Mesenchymal stem cell (in vitro differentiated cells and primary cell): ENCODE measurements around the gene PCDHGA9.

Experiments used
- DNase-seq: peaks from one replicate; pipeline ENCODE4 v3.0.0-alpha.2; 2013
- H2AFZ ChIP-seq: one replicate; pipeline ENCODE4 v1.6.1; 2013; ENCODE audit warnings: low read depth, mild to moderate bottlenecking, control low read depth, inconsistent platforms, low read length, moderate library complexity
- H2AK5ac ChIP-seq: 2 replicates; pipeline ENCODE4 v1.6.1; 2013; ENCODE audit warnings: low read length, moderate library complexity, mild to moderate bottlenecking, inconsistent platforms; ENCODE audit not compliant: severe bottlenecking
- H2BK120ac ChIP-seq: one replicate; pipeline ENCODE4 v1.6.1; 2013; ENCODE audit warnings: low read depth, mild to moderate bottlenecking, inconsistent platforms, low read length, moderate library complexity
- H2BK12ac ChIP-seq, 2 experiments: one replicate each; pipeline ENCODE4 v1.6.1; 2013; ENCODE audit warnings: inconsistent platforms in 2 of 2, low read length in 2 of 2, mild to moderate bottlenecking in 2 of 2, moderate library complexity in 2 of 2, control low read depth in 1 of 2
- H2BK15ac ChIP-seq: one replicate; pipeline ENCODE4 v1.6.1; 2013; ENCODE audit warnings: mild to moderate bottlenecking, low read depth, inconsistent platforms; ENCODE audit not compliant: poor library complexity, severe bottlenecking
- H2BK5ac ChIP-seq: 2 replicates; pipeline ENCODE4 v1.6.1; 2013; ENCODE audit warnings: low read depth, mild to moderate bottlenecking, low read length, control low read depth, inconsistent platforms; ENCODE audit not compliant: poor library complexity, severe bottlenecking
- H3K14ac ChIP-seq, 2 experiments: one replicate each; pipeline ENCODE4 v1.6.1; 2013; ENCODE audit warnings: inconsistent platforms in 2 of 2, low read length in 2 of 2, control low read depth in 1 of 2, mild to moderate bottlenecking in 1 of 2, moderate library complexity in 1 of 2
- H3K18ac ChIP-seq, 2 experiments: one replicate each; pipeline ENCODE4 v1.6.1; 2013; ENCODE audit warnings: inconsistent platforms in 2 of 2, low read length in 2 of 2, control low read depth in 1 of 2, low read depth in 1 of 2, mild to moderate bottlenecking in 1 of 2
- H3K23ac ChIP-seq, 2 experiments: one replicate each; pipeline ENCODE4 v1.6.1; 2013; ENCODE audit warnings: inconsistent platforms in 2 of 2, low read length in 2 of 2, mild to moderate bottlenecking in 2 of 2, moderate library complexity in 2 of 2, control low read depth in 1 of 2
- H3K27ac ChIP-seq: 2 replicates; pipeline ENCODE4 v1.5.1; 2013; ENCODE audit warnings: mild to moderate bottlenecking, moderate library complexity, low read length, control low read depth, inconsistent platforms; ENCODE audit not compliant: poor library complexity, severe bottlenecking
- H3K27me3 ChIP-seq, 2 experiments: 2 replicates each; pipeline versions ENCODE4 v1.6.1 to v1.7.0; 2013; ENCODE audit warnings: low read length in 2 of 2, mild to moderate bottlenecking in 2 of 2, moderate library complexity in 2 of 2, control low read depth in 1 of 2, inconsistent platforms in 1 of 2; ENCODE audit not compliant: control insufficient read depth in 1 of 2, insufficient read depth in 1 of 2
- H3K36me3 ChIP-seq, 2 experiments: 2 replicates each; pipeline versions ENCODE4 v1.6.1 to v1.7.0; 2013; ENCODE audit warnings: low read length in 2 of 2, control low read depth in 1 of 2, inconsistent platforms in 1 of 2, low read depth in 1 of 2, mild to moderate bottlenecking in 1 of 2; ENCODE audit not compliant: insufficient read depth in 2 of 2, control insufficient read depth in 1 of 2
- H3K4ac ChIP-seq, 2 experiments: one replicate each; pipeline ENCODE4 v1.6.1; 2013; ENCODE audit warnings: inconsistent platforms in 2 of 2, low read length in 2 of 2, mild to moderate bottlenecking in 2 of 2, moderate library complexity in 2 of 2, control low read depth in 1 of 2, low read depth in 1 of 2
- H3K4me1 ChIP-seq: 2 replicates; pipeline ENCODE4 v1.6.1; 2013; ENCODE audit warnings: low read depth, low read length, control low read depth; ENCODE audit not compliant: control insufficient read depth, insufficient read depth
- H3K4me2 ChIP-seq: 2 replicates; pipeline ENCODE4 v1.6.1; 2013; ENCODE audit warnings: low read length, mild to moderate bottlenecking, inconsistent platforms; ENCODE audit not compliant: poor library complexity, severe bottlenecking
- H3K4me3 ChIP-seq, 2 experiments: 2 replicates each; pipeline versions ENCODE4 v1.5.1 to v1.7.0; 2013; ENCODE audit warnings: low read length in 2 of 2, mild to moderate bottlenecking in 2 of 2, control low read depth in 1 of 2, low read depth in 1 of 2; ENCODE audit not compliant: insufficient read depth in 1 of 2
- H3K79me1 ChIP-seq: replicated peaks from 2 replicates; pipeline ENCODE4 v1.6.1; 2013; ENCODE audit warnings: mild to moderate bottlenecking, control low read depth, low read length, inconsistent platforms; ENCODE audit not compliant: poor library complexity, severe bottlenecking
- H3K9ac ChIP-seq: 2 replicates; pipeline ENCODE4 v1.7.0; 2013; ENCODE audit warnings: mild to moderate bottlenecking, low read length, moderate library complexity
- H3K9me3 ChIP-seq: 2 replicates; pipeline ENCODE4 v1.7.0; 2013; ENCODE audit warnings: mild to moderate bottlenecking, low read length; ENCODE audit not compliant: control insufficient read depth
- H4K8ac ChIP-seq: one replicate; pipeline ENCODE4 v1.6.1; 2013; ENCODE audit warnings: inconsistent platforms, mild to moderate bottlenecking, low read length, moderate library complexity
- H4K91ac ChIP-seq: one replicate; pipeline ENCODE4 v1.6.1; 2013; ENCODE audit warnings: mild to moderate bottlenecking, low read length, inconsistent platforms
- WGBS: methylation state at CpG from one replicate; pipeline ENCODE4 v1.1.7; 2013; ENCODE audit warnings: mixed read lengths; 5-methylcytosine and 5-hydroxymethylcytosine counted together

PCDHGA9 gene

GRCh38 chr5:141419074-141419880 lies 16.7 kb downstream of the PCDHGA9 start:
- no peak overlapping the region for H3K27ac ChIP-seq
- H3K9ac ChIP-seq = no peak overlapping the region
- no peak overlapping the region for H4K8ac ChIP-seq
- no peak for DNase-seq
- peaks cover 44% of the 10 kb centered on the region for H3K79me1 ChIP-seq
- peaks cover 8% of the 10 kb centered on the region for H3K4me1 ChIP-seq
- no peak overlapping the region for H3K4ac ChIP-seq
- H4K91ac ChIP-seq = no peak overlapping the region
- H2AFZ ChIP-seq = no peak overlapping the region
- H2BK15ac ChIP-seq = no peak overlapping the region
- peaks cover 28% of the 10 kb centered on the region for H3K9me3 ChIP-seq
- H3K36me3 ChIP-seq = peaks cover 9 to 50% of the 10 kb centered on the region in 2 experiments
- no peak overlapping the region for H3K4me2 ChIP-seq
- no peak overlapping the region for H3K23ac ChIP-seq
- no peak overlapping the region for H2AK5ac ChIP-seq
- peak overlapping the region; percentile 11 to 80 for H3K4me3 ChIP-seq
- H2BK5ac ChIP-seq = no peak overlapping the region
- no peak overlapping the region for H3K18ac ChIP-seq
- 98% methylated on average over 74 of the region's 74 CpGs for WGBS
- H3K27me3 ChIP-seq = no peaks in the 10 kb centered on the region
- H2BK12ac ChIP-seq = no peak overlapping the region
- H3K14ac ChIP-seq = no peak overlapping the region
- H2BK120ac ChIP-seq = no peak overlapping the region

GRCh38 chr5:141420855-141421488 lies 18.4 kb downstream of the PCDHGA9 start, which contains the start of gene PCDHGA11:
TSS of gene PCDHGA11 (plus strand) at chr5:141421051. CDS start at chr5:141421228, 177 bp downstream.
- Histone ChIP-seq H3K4ac (no peak within 1 kb of the TSS), H3K4me2 (no peak within 1 kb of the TSS), H3K27ac (no peak within 1 kb of the TSS), H3K36me3 (peaks cover 12 to 41% of the 10 kb centered on the region in 2 experiments), H2BK5ac (no peak within 1 kb of the TSS), H2BK12ac (no peak within 1 kb of the TSS), H2AK5ac (no peak within 1 kb of the TSS), H3K4me3 (peak within 1 kb of the TSS in 1 of 2 experiments; percentile 80), H3K18ac (no peak within 1 kb of the TSS), H4K8ac (no peak within 1 kb of the TSS), H3K27me3 (no peaks in the 10 kb centered on the region), H2AFZ (no peak within 1 kb of the TSS), H3K9me3 (peaks cover 28% of the 10 kb centered on the region), H2BK120ac (no peak within 1 kb of the TSS), H3K23ac (no peak within 1 kb of the TSS), H3K4me1 (peaks cover 8% of the 10 kb centered on the region), H4K91ac (no peak within 1 kb of the TSS), H3K9ac (peak within 1 kb of the TSS; percentile 77), H3K79me1 (peaks cover 42% of the 10 kb centered on the region), H2BK15ac (no peak within 1 kb of the TSS), H3K14ac (no peak within 1 kb of the TSS)
- DNase-seq = peak; percentile 14
- 71% methylated on average over 42 of the region's 42 CpGs for WGBS

GRCh38 chr5:141421489-141421855 lies 18.9 kb downstream of the PCDHGA9 start:
- peak overlapping the region in 1 of 2 experiments; percentile 80 for H3K4me3 ChIP-seq
- no peak overlapping the region for H3K27ac ChIP-seq

GRCh38 chr5:141422742-141423291 lies 20.2 kb downstream of the PCDHGA9 start:
- Histone ChIP-seq H3K14ac (no peak overlapping the region), H2AFZ (no peak overlapping the region), H3K9ac (no peak overlapping the region), H4K8ac (no peak overlapping the region), H2BK5ac (no peak overlapping the region), H3K4ac (no peak overlapping the region), H3K79me1 (peaks cover 53% of the 10 kb centered on the region), H2BK120ac (no peak overlapping the region), H3K23ac (no peak overlapping the region), H2BK12ac (no peak overlapping the region), H3K27ac (no peak overlapping the region), H4K91ac (no peak overlapping the region), H3K9me3 (peaks cover 38% of the 10 kb centered on the region), H2AK5ac (no peak overlapping the region), H2BK15ac (no peak overlapping the region), H3K36me3 (peaks cover 29 to 54% of the 10 kb centered on the region in 2 experiments), H3K18ac (no peak overlapping the region), H3K27me3 (no peaks in the 10 kb centered on the region), H3K4me3 (peak overlapping the region in 1 of 2 experiments; percentile 80), H3K4me1 (peaks cover 10% of the 10 kb centered on the region), H3K4me2 (no peak overlapping the region)
- 97% methylated on average over 42 of the region's 42 CpGs for WGBS
- DNase-seq = no peak

More at GRCh38 chr5:141421489-141421855, 18.9 kb downstream of the PCDHGA9 start:
- Histone ChIP-seq H3K4me1 (peaks cover 8% of the 10 kb centered on the region), H2BK120ac (no peak overlapping the region), H2BK5ac (no peak overlapping the region), H3K4me2 (no peak overlapping the region), H3K14ac (no peak overlapping the region), H3K27me3 (no peaks in the 10 kb centered on the region), H3K9ac (peak overlapping the region; percentile 77), H3K79me1 (peaks cover 45% of the 10 kb centered on the region), H4K8ac (no peak overlapping the region), H2AK5ac (no peak overlapping the region), H3K36me3 (peaks cover 17 to 44% of the 10 kb centered on the region in 2 experiments), H2BK15ac (no peak overlapping the region), H3K23ac (no peak overlapping the region), H3K18ac (no peak overlapping the region), H2AFZ (no peak overlapping the region), H3K4ac (no peak overlapping the region), H4K91ac (no peak overlapping the region), H3K9me3 (peaks cover 28% of the 10 kb centered on the region), H2BK12ac (no peak overlapping the region)
- DNase-seq = no peak
- 85% methylated on average over 13 of the region's 13 CpGs for WGBS
